ENCODE results near the gene ZCCHC2.
A peak's percentile ranks its signal among the peaks of the same experiment; 100 is the strongest.

Gene ZCCHC2

DNA sequence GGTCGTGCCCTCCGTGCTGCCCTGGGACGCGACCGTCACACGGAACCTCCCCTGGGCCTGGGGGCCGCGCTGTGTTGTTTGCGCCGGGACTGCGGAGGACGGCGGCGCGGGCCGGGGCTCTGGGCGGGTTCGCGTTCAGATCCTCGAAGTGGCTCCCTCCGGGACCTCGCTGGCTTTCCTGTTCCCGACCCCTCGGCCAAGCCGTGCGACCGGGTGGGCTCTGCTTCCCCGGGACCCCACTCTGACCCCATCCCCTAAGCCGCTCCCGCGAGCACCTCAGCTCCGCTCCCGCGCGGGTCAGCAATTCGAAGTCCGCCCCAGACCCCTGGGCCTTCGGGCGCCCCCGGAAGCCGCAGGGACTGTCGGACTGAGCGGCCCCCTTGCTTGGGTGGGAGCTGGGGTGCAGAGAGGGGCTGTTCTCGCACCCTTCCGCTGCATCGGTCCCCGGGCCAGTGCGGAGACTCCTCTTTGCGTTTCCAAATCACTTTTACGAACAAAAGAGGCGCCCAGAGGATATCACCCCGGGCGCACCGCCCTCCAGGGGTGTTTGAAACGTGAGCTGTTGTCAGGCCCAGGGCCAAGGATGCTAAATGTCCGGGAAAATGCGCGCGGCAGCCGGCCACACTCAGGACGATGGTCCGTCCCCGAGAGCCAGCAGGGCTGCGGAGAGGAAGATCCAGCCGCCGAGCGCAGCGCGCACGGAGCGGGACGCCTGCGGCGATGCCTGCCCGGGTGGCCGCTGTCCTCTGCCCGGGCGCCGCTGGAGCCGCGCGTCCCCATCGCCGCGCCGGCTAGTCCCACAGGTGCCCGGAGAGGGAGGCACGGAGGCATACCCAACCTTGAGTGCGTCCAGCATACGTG is 73.5 kb downstream of the ZCCHC2 start:
- TF ChIP-seq JUND (IDR thresholded peaks at IDR 0.05; ENCODE audit: low read depth) = no peak
- in situ Hi-C loops (cut with HindIII; ENCODE audit: low pct_unique_long_range_greater_than_20kb, low sequenced_read_pairs) = no loop called here
- DNase-seq (ENCODE audit: low read depth in 1 of 2, low spot score in 1 of 2) = peak in 1 of 2 experiments; percentile 5

DNA sequence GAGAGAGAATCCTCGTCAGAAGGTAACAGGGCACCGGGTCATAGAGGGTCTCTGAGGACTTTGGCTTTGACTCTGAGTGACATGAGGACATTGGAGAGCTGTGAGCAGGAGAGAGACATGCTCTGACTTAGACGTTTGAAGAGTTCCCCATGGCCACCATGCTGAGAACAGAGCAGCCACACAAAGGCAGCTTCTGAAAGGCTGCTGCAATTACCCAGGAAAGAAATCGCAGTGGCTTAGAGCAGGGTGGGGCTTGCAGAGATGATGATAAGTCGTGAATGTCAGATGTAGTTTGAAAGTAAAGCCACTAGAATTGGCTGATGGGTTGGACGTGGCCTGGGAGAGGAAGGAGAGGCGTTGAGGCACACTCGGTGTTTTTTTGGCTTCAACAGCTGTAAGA is 79.0 kb downstream of the ZCCHC2 start:
- TF ChIP-seq JUND (IDR thresholded peaks at IDR 0.05; ENCODE audit: low read depth) = no peak
- DNase-seq (ENCODE audit: low read depth in 1 of 2, low spot score in 1 of 2) = no peak
- in situ Hi-C loops (cut with HindIII; ENCODE audit: low pct_unique_long_range_greater_than_20kb, low sequenced_read_pairs) = no loop called here

DNA sequence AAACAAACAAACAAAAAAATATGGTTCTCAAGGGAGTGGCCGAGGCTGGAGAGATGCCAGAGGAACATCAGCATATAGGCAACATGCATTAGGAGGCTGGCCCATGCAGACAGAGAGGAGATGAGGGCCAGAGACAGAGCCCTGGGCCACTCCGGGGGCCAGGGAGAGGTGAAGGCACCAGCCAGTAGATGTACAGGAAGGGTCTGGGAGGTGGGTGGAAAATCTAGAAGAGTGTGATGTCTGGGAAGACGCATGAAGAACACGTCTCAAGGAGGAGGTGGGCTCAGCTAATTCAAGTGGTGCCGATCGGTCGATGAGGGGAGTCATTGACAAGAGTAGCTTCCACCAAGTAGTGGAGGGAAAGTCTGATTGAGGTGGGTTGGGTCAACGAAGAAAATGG is 79.9 kb downstream of the ZCCHC2 start:
- no peak for TF ChIP-seq JUND (IDR thresholded peaks at IDR 0.05; ENCODE audit: low read depth)
- DNase-seq (ENCODE audit: low read depth in 1 of 2, low spot score in 1 of 2) = no peak
- in situ Hi-C loops (cut with HindIII; ENCODE audit: low pct_unique_long_range_greater_than_20kb, low sequenced_read_pairs) = no loop called here

DNA sequence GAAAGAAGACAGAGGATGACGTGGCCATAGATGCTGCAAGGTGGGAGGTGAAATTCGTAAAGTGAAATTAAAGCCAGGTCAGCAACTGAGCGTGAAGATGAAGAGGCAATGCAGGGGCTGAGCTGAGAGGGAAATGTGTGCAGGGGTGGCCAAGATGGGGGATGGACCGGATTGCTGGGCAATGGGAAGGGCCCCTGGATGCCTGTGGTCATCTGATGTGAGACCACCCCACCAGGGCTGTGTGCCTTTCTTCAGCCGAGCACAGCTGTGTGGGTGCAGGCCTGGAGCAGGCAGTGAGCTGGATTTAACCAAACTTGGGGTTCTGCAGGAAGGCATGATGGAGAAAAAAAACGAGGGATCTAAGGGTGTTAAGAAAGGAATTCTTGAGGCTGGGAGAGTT is 80.4 kb downstream of the ZCCHC2 start:
- DNase-seq (ENCODE audit: low read depth in 1 of 2, low spot score in 1 of 2) = no peak
- in situ Hi-C loops (cut with HindIII; ENCODE audit: low pct_unique_long_range_greater_than_20kb, low sequenced_read_pairs) = no loop called here
- no peak for TF ChIP-seq JUND (IDR thresholded peaks at IDR 0.05; ENCODE audit: low read depth)

DNA sequence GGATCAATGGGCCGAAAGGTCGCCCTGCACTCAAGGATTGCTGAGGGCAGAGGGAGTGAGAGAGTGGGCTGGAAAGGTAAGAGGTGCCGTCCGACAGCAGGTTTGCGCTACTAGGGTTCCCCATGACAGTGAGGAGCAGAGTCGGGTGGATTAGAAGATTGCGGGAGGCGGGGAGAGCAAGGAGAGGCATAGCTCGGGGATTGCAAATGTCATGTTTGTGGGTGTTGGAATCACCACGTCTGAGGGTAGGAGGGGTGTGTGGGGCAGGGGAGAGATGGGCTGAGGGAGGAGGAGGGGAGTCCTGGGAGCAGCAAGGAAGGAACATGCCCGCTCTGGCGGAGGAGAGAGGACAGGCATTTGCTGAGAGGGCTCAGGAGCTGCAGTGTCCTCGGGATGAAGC is 81.2 kb downstream of the ZCCHC2 start:
- TF ChIP-seq JUND (IDR thresholded peaks at IDR 0.05; ENCODE audit: low read depth) = no peak
- in situ Hi-C loops (cut with HindIII; ENCODE audit: low pct_unique_long_range_greater_than_20kb, low sequenced_read_pairs) = no loop called here
- no peak for DNase-seq (ENCODE audit: low read depth in 1 of 2, low spot score in 1 of 2)

DNA sequence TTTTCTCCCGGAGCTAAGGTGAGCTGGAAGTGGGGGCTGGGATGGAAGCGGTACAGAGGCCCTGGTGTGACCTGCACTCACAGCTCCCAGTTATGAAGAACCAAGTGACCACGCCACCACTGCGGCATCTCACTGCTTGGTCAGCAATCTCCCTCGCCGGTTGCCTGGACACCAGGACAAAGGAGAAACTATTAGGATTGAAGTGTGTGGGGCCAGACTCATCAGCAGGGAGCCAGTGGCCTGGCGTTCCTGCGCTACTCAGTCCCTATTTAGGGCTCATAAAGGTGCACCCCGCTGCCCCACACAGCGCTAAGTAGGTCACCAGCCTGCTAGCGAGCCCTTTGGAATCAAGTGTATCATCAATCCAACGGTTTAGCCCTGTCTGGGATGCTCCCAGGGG is 82.9 kb downstream of the ZCCHC2 start:
- no peak for TF ChIP-seq JUND (IDR thresholded peaks at IDR 0.05; ENCODE audit: low read depth)
- in situ Hi-C loops (cut with HindIII; ENCODE audit: low pct_unique_long_range_greater_than_20kb, low sequenced_read_pairs) = no loop called here
- DNase-seq (ENCODE audit: low read depth in 1 of 2, low spot score in 1 of 2) = no peak

DNA sequence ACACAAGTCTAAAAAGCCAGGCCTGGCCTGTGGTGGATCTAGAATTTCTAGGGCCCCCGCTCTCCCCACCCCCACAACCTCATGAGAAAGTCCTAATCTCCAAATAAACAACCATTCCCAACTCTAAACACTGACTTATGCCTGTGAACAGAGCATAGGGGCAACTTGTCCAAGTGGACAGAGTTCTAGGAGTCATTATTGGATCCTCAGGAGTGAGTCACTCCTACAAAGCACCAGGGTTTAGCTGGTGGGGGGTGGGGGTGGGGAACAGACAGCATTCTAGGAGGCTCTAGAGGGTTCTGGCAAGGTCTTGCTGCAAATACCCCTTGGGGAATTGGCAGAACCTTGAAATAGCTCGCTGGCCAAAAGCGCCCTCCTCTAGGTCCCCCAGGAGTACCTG is 83.3 kb downstream of the ZCCHC2 start:
- TF ChIP-seq JUND (IDR thresholded peaks at IDR 0.05; ENCODE audit: low read depth) = no peak
- in situ Hi-C loops (cut with HindIII; ENCODE audit: low pct_unique_long_range_greater_than_20kb, low sequenced_read_pairs) = no loop called here
- DNase-seq (ENCODE audit: low read depth in 1 of 2, low spot score in 1 of 2) = no peak

DNA sequence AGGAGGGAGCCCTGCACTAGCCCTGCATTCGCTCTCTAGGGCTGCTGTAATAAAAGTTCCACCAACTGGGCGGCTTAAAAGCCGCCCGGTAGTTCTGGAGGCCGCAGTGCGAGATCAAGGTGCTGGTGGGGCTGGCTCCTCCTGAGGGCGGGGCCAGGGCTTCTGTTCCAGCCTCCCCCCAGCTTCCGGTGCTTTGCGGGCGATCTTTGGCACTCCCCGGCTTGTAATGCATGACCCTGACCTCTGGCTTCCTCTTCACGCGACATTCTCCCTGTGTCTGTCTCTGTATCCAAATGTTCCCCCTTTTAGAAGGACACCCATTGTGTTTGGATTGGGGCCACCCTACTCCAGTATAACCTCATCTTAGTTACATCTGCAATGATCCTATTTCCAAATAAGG is 84.5 kb downstream of the ZCCHC2 start:
- in situ Hi-C loops (cut with HindIII; ENCODE audit: low pct_unique_long_range_greater_than_20kb, low sequenced_read_pairs) = no loop called here
- TF ChIP-seq JUND (IDR thresholded peaks at IDR 0.05; ENCODE audit: low read depth) = no peak
- DNase-seq (ENCODE audit: low read depth in 1 of 2, low spot score in 1 of 2) = no peak

DNA sequence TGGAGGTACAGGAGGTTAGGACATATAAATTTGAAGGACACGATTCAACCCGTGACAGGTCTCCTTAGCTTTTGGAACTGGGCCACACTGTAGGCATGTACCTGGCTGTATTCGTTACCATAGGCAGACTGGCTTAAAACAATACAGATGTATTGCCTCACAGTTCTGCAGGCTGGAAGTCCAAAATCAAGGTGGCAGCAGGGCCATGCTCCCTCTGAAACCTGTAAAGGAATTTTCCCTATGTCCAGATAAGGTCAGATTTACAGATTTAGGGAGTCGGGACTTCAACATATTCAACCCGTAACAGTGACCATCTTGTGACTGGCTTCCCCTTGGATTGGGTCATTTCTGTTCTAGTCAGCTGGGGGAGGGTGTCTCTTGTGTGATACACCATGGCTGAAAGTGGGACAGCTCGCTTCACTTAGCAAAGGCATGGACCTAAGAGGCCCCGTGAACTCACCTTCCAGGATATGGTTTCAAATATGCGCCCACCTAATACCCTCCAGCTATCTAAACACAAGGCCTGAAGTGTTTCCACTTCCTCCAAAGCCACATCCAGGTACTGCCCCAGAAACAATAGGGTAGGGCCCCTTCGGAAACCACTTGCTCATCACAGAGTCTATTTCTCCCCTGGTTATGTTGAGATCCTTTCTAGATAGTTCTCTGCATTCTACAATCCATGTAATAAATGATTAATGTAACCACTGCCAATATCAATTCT is 85.0 kb downstream of the ZCCHC2 start:
- no peak for TF ChIP-seq JUND (IDR thresholded peaks at IDR 0.05; ENCODE audit: low read depth)
- no peak for DNase-seq (ENCODE audit: low read depth in 1 of 2, low spot score in 1 of 2)
- in situ Hi-C loops (cut with HindIII; ENCODE audit: low pct_unique_long_range_greater_than_20kb, low sequenced_read_pairs) = no loop called here

DNA sequence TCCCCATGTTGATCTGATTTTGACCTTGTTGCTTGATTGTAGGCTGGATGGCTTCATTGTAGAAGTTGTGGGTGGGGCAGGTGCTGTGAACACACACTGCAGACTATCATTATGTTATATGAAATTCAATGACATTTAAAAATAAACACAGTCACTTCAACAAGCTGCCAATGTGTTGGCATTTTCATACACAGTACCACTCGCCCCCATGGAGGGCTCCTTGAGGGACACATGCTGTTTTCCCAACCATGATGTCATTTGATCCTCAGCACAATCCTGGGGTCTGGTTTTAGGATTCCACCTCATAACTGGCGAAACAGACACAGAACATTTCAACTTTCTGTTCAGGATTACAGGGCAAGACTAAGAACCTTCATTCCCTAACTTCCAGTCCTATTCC is 86.9 kb downstream of the ZCCHC2 start:
- in situ Hi-C loops (cut with HindIII; ENCODE audit: low pct_unique_long_range_greater_than_20kb, low sequenced_read_pairs) = no loop called here
- TF ChIP-seq JUND (IDR thresholded peaks at IDR 0.05; ENCODE audit: low read depth) = no peak
- no peak for DNase-seq (ENCODE audit: low read depth in 1 of 2, low spot score in 1 of 2)

DNA sequence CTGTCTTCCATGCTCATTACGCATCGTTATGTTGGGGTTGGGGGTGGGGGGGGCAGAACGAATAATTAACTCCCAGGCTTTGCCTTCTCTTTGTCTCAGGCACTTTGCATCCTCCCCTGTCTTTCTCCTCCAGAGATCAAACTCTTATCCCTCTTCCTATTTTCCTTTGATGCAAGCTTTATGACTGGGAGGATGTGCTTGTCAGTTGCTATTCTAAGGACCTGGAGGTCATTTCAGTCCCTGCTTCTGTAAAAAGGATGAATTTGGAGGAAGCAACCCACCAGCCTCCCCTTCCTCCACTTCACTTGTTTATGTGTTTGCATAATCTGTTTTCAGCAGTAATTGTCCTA is 87.5 kb downstream of the ZCCHC2 start:
- no peak for TF ChIP-seq JUND (IDR thresholded peaks at IDR 0.05; ENCODE audit: low read depth)
- no peak for DNase-seq (ENCODE audit: low read depth in 1 of 2, low spot score in 1 of 2)
- in situ Hi-C loops (cut with HindIII; ENCODE audit: low pct_unique_long_range_greater_than_20kb, low sequenced_read_pairs) = no loop called here

DNA sequence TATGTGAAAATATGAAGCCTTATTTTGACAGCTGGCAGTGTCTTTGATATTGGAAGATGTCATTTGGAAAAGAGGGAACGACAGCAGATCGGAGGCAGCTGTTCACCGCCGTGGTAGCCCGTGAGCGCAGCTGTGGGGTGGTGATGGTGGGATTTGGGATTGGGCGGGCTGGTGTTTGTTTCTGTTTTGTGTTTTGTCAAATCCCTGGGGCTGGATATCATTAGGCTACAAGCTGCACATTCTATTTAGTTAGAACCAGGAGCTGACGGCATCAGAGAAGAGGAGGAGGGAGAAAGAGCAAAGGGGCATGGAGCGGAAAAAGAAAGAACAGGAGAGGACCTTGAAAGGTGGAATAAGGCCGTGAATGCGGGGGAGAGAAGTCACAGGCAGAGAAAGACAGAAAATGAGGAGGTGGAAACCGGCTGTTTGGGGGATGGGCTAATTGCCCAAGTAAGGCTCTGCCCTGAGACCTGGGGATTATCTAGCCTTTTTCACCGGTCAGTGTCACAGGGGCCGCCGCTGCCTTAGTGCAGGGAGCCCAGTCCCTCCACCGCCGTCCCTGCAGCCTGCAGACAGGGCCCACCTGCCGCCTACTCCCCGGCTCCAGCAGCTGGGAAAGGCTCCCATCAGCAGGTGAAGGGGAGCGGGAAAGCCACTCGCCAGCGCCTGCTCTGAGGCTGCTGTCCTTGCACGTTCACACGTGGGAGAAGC is 88.0 kb downstream of the ZCCHC2 start:
- TF ChIP-seq JUND (IDR thresholded peaks at IDR 0.05; ENCODE audit: low read depth) = no peak
- no peak for DNase-seq (ENCODE audit: low read depth in 1 of 2, low spot score in 1 of 2)
- in situ Hi-C loops (cut with HindIII; ENCODE audit: low pct_unique_long_range_greater_than_20kb, low sequenced_read_pairs) = no loop called here

Data from T47D (cell line).